ENCODE data around the gene WWOX. TPM values are rescaled to one million over a fixed set of nuclear protein-coding genes. Genes with fewer than 3 reads are reported as not detected.

The WWOX gene
- total and polyA plus RNA-seq, 2 of the 13 experiments (the other 11 are each of a cell fraction or from before 2014, with no cell fraction given), result 9.1 to 37.4 TPM

DNA sequence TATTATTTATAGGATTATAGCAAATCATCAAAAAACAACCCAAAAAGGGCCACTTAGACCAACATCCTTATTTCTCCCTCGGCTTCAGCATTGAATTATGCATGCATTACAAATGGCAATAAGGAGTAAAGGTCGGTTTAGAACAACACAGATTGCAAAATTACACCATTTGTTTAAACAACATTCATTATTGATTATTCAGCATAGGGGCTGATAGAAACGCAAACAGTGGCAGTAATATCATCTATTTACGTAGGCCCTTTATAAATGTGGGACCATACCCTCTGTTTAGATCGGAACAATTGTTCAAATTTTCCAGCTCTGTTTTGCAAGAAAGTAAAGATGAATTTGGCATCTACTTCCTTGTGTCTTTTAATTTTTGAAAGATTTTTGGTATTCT, 153.3 kb downstream of the WWOX start (continued):
- TF ChIP-seq, protein P1, sequence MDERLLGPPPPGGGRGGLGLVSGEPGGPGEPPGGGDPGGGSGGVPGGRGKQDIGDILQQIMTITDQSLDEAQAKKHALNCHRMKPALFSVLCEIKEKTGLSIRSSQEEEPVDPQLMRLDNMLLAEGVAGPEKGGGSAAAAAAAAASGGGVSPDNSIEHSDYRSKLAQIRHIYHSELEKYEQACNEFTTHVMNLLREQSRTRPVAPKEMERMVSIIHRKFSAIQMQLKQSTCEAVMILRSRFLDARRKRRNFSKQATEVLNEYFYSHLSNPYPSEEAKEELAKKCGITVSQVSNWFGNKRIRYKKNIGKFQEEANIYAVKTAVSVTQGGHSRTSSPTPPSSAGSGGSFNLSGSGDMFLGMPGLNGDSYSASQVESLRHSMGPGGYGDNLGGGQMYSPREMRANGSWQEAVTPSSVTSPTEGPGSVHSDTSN (CRISPR knock-in tag; IDR thresholded peaks at IDR 0.05), result no peak
- TF ChIP-seq ZNF883 (CRISPR knock-in tag; IDR thresholded peaks at IDR 0.05; ENCODE audit: not compliant biosample characterization) (no peak), PTBP1 (IDR thresholded peaks at IDR 0.05; ENCODE audit: low read depth, low read length, poor library complexity, severe bottlenecking) (no peak), KLF11 (CRISPR knock-in tag; IDR thresholded peaks at IDR 0.05) (0 out of 2 replicates have a peak, but pooled peaks have one; percentile 20), NONO (IDR thresholded peaks at IDR 0.05) (no peak), NONO (CRISPR knock-in tag; conservative IDR thresholded peaks at IDR 0.05) (no peak; the same call in 1 of the 2 replicates), ZNF720 (CRISPR knock-in tag; IDR thresholded peaks at IDR 0.05) (no peak), MXD4 (CRISPR knock-in tag; IDR thresholded peaks at IDR 0.05) (peak; percentile 55; the same call in 1 of the 2 replicates), DNMT1 (CRISPR knock-in tag; IDR thresholded peaks at IDR 0.05) (no peak), ZNF558 (CRISPR knock-in tag; IDR thresholded peaks at IDR 0.05; ENCODE audit: borderline replicate concordance) (no peak), RARG (CRISPR knock-in tag; IDR thresholded peaks at IDR 0.05; ENCODE audit: low read depth) (no peak), ZNF510 (CRISPR knock-in tag; IDR thresholded peaks at IDR 0.05; ENCODE audit: low read depth) (no peak), TEAD3 (CRISPR knock-in tag; optimal IDR thresholded peaks at IDR 0.05; ENCODE audit: borderline replicate concordance) (peak; percentile 35), GLI4 (CRISPR knock-in tag; IDR thresholded peaks at IDR 0.05; ENCODE audit: borderline replicate concordance) (no peak), ZNF556 (CRISPR knock-in tag; IDR thresholded peaks at IDR 0.05; ENCODE audit: borderline replicate concordance) (no peak; the same call in 1 of the 2 replicates), ZFP1 (CRISPR knock-in tag; IDR thresholded peaks at IDR 0.05) (peak; percentile 61; the same call in 1 of the 2 replicates), ZNF749 (CRISPR knock-in tag; IDR thresholded peaks at IDR 0.05; ENCODE audit: borderline replicate concordance) (no peak)
- TF ChIP-seq, protein P2, sequence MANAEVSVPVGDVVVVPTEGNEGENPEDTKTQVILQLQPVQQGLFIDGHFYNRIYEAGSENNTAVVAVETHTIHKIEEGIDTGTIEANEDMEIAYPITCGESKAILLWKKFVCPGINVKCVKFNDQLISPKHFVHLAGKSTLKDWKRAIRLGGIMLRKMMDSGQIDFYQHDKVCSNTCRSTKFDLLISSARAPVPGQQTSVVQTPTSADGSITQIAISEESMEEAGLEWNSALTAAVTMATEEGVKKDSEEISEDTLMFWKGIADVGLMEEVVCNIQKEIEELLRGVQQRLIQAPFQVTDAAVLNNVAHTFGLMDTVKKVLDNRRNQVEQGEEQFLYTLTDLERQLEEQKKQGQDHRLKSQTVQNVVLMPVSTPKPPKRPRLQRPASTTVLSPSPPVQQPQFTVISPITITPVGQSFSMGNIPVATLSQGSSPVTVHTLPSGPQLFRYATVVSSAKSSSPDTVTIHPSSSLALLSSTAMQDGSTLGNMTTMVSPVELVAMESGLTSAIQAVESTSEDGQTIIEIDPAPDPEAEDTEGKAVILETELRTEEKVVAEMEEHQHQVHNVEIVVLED (CRISPR knock-in tag; IDR thresholded peaks at IDR 0.05; ENCODE audit: borderline replicate concordance), result peak; percentile 22; the same call in 1 of the 2 replicates
- TF ChIP-seq, protein P3, sequence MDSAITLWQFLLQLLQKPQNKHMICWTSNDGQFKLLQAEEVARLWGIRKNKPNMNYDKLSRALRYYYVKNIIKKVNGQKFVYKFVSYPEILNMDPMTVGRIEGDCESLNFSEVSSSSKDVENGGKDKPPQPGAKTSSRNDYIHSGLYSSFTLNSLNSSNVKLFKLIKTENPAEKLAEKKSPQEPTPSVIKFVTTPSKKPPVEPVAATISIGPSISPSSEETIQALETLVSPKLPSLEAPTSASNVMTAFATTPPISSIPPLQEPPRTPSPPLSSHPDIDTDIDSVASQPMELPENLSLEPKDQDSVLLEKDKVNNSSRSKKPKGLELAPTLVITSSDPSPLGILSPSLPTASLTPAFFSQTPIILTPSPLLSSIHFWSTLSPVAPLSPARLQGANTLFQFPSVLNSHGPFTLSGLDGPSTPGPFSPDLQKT (CRISPR knock-in tag; IDR thresholded peaks at IDR 0.05; ENCODE audit: borderline replicate concordance), result no peak
- TF ChIP-seq, protein P4, sequence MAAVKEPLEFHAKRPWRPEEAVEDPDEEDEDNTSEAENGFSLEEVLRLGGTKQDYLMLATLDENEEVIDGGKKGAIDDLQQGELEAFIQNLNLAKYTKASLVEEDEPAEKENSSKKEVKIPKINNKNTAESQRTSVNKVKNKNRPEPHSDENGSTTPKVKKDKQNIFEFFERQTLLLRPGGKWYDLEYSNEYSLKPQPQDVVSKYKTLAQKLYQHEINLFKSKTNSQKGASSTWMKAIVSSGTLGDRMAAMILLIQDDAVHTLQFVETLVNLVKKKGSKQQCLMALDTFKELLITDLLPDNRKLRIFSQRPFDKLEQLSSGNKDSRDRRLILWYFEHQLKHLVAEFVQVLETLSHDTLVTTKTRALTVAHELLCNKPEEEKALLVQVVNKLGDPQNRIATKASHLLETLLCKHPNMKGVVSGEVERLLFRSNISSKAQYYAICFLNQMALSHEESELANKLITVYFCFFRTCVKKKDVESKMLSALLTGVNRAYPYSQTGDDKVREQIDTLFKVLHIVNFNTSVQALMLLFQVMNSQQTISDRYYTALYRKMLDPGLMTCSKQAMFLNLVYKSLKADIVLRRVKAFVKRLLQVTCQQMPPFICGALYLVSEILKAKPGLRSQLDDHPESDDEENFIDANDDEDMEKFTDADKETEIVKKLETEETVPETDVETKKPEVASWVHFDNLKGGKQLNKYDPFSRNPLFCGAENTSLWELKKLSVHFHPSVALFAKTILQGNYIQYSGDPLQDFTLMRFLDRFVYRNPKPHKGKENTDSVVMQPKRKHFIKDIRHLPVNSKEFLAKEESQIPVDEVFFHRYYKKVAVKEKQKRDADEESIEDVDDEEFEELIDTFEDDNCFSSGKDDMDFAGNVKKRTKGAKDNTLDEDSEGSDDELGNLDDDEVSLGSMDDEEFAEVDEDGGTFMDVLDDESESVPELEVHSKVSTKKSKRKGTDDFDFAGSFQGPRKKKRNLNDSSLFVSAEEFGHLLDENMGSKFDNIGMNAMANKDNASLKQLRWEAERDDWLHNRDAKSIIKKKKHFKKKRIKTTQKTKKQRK (IDR thresholded peaks at IDR 0.05; ENCODE audit: low read length), result no peak
- TF ChIP-seq, protein P5, sequence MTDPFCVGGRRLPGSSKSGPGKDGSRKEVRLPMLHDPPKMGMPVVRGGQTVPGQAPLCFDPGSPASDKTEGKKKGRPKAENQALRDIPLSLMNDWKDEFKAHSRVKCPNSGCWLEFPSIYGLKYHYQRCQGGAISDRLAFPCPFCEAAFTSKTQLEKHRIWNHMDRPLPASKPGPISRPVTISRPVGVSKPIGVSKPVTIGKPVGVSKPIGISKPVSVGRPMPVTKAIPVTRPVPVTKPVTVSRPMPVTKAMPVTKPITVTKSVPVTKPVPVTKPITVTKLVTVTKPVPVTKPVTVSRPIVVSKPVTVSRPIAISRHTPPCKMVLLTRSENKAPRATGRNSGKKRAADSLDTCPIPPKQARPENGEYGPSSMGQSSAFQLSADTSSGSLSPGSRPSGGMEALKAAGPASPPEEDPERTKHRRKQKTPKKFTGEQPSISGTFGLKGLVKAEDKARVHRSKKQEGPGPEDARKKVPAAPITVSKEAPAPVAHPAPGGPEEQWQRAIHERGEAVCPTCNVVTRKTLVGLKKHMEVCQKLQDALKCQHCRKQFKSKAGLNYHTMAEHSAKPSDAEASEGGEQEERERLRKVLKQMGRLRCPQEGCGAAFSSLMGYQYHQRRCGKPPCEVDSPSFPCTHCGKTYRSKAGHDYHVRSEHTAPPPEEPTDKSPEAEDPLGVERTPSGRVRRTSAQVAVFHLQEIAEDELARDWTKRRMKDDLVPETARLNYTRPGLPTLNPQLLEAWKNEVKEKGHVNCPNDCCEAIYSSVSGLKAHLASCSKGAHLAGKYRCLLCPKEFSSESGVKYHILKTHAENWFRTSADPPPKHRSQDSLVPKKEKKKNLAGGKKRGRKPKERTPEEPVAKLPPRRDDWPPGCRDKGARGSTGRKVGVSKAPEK (CRISPR knock-in tag; IDR thresholded peaks at IDR 0.05; ENCODE audit: borderline replicate concordance), result no peak
